Stimulated activated effector memory CD8-positive, alpha-beta T cell treated with anti-CD3 and anti-CD28 coated beads, Interleukin-12 subunit alpha, Interleukin-12 subunit beta, amount 100 ng/mL, for 72 hours (primary cell): ENCODE results near the gene WWC1.
A peak's percentile ranks its signal among the peaks of the same experiment; 100 is the strongest.
"Not testable (repeated sequence)": the region's sequence is repeated elsewhere in the genome, so short reads cannot be mapped to it uniquely, and the experiment has no call there.

ENCODE experiments used
- ATAC-seq: fragments of 150-1000 bp; cut with Tn5 transposase; 2 replicates; pipeline ENCODE4 v1.10.0; 2021
- DNase-seq, 2 donors: peaks; one replicate each; pipeline ENCODE4 v3.0.0; 2021 to 2022; ENCODE audit warnings: low spot score in 2 of 2
- H3K27ac Mint-ChIP-seq: one replicate; pipeline ENCODE4 v1.8.0; 2022; ENCODE audit warnings: mild to moderate bottlenecking, mixed read lengths
- H3K36me3 Mint-ChIP-seq: one replicate; pipeline ENCODE4 v1.8.0; 2022; ENCODE audit warnings: mild to moderate bottlenecking, mixed read lengths
- H3K4me1 Mint-ChIP-seq: one replicate; pipeline ENCODE4 v1.8.0; 2022; ENCODE audit warnings: mixed read lengths
- H3K4me3 Mint-ChIP-seq: one replicate; pipeline ENCODE4 v1.8.0; 2022; ENCODE audit warnings: mild to moderate bottlenecking, mixed read lengths
- H3K9me3 Mint-ChIP-seq: one replicate; pipeline ENCODE4 v1.8.0; 2022; ENCODE audit warnings: mixed read lengths

WWC1 gene

GRCh38 chr5:168273056-168273980 lies 18.1 kb upstream of the WWC1 start:
- Mint-ChIP-seq H3K4me1 (peaks cover 12% of the 10 kb centered on the region), H3K36me3 (no peaks in the 10 kb centered on the region), H3K4me3 (no peak overlapping the region), H3K9me3 (no peaks in the 10 kb centered on the region), H3K27ac (no peak overlapping the region)
- no peak for DNase-seq
- peak; percentile 15 for ATAC-seq

- no peak for ATAC-seq
- no peak overlapping the region for H3K4me3 Mint-ChIP-seq
- no peaks in the 10 kb centered on the region for H3K36me3 Mint-ChIP-seq
- H3K27ac Mint-ChIP-seq, result no peak overlapping the region
- H3K9me3 Mint-ChIP-seq, result no peaks in the 10 kb centered on the region
- H3K4me1 Mint-ChIP-seq, result peaks cover under 1% of the 10 kb centered on the region
- DNase-seq, result no peak
Measured at GRCh38 chr5:168274406-168274805, 17.0 kb upstream of the WWC1 start.

GRCh38 chr5:168275940-168276339 lies 15.5 kb upstream of the WWC1 start:
- DNase-seq (no peak), ATAC-seq (no peak)
- H3K9me3 Mint-ChIP-seq, result no peaks in the 10 kb centered on the region
- H3K4me3 Mint-ChIP-seq, result no peak overlapping the region
- H3K4me1 Mint-ChIP-seq, result no peaks in the 10 kb centered on the region
- no peaks in the 10 kb centered on the region for H3K36me3 Mint-ChIP-seq
- no peak overlapping the region for H3K27ac Mint-ChIP-seq

GRCh38 chr5:168282120-168282519 lies 9.3 kb upstream of the WWC1 start:
- peaks cover 12% of the 10 kb centered on the region for H3K9me3 Mint-ChIP-seq
- DNase-seq (no peak), ATAC-seq (no peak)
- H3K36me3 Mint-ChIP-seq, result peaks cover 7% of the 10 kb centered on the region
- H3K4me1 Mint-ChIP-seq, result peaks cover under 1% of the 10 kb centered on the region
- no peak overlapping the region for H3K4me3 Mint-ChIP-seq
- no peak overlapping the region for H3K27ac Mint-ChIP-seq

GRCh38 chr5:168284809-168285208 lies 6.6 kb upstream of the WWC1 start:
- Mint-ChIP-seq H3K27ac (no peak overlapping the region), H3K4me3 (no peak overlapping the region), H3K36me3 (peaks cover 7% of the 10 kb centered on the region), H3K9me3 (peaks cover 12% of the 10 kb centered on the region), H3K4me1 (peaks cover 7% of the 10 kb centered on the region)
- DNase-seq (no peak), ATAC-seq (no peak)

- DNase-seq, result no peak
- Mint-ChIP-seq H3K27ac (no peak overlapping the region), H3K9me3 (peaks cover 12% of the 10 kb centered on the region), H3K4me3 (no peak overlapping the region), H3K36me3 (peaks cover 7% of the 10 kb centered on the region), H3K4me1 (peaks cover 10% of the 10 kb centered on the region)
- no peak for ATAC-seq
Measured at GRCh38 chr5:168285696-168286095, 5.7 kb upstream of the WWC1 start.

GRCh38 chr5:168286386-168286785 lies 5.1 kb upstream of the WWC1 start:
- H3K36me3 Mint-ChIP-seq, result peaks cover 7% of the 10 kb centered on the region
- ATAC-seq, result no peak
- H3K9me3 Mint-ChIP-seq, result peaks cover 12% of the 10 kb centered on the region
- no peak for DNase-seq
- no peak overlapping the region for H3K27ac Mint-ChIP-seq
- H3K4me1 Mint-ChIP-seq, result peaks cover 10% of the 10 kb centered on the region
- H3K4me3 Mint-ChIP-seq, result no peak overlapping the region

- H3K4me3 Mint-ChIP-seq, DNase-seq, ATAC-seq: not testable (repeated sequence)
Measured at GRCh38 chr5:168286863-168287262, 4.6 kb upstream of the WWC1 start.

GRCh38 chr5:168287362-168287761 lies 4.1 kb upstream of the WWC1 start:
- H3K36me3 Mint-ChIP-seq, result no peaks in the 10 kb centered on the region
- DNase-seq (no peak), ATAC-seq (no peak)
- H3K27ac Mint-ChIP-seq, result no peak overlapping the region
- H3K4me1 Mint-ChIP-seq, result peaks cover 10% of the 10 kb centered on the region
- no peak overlapping the region for H3K4me3 Mint-ChIP-seq
- H3K9me3 Mint-ChIP-seq, result peaks cover 9% of the 10 kb centered on the region

More at GRCh38 chr5:168286863-168287262, 4.6 kb upstream of the WWC1 start:
- not testable (repeated sequence) for H3K36me3 Mint-ChIP-seq, H3K27ac Mint-ChIP-seq, H3K9me3 Mint-ChIP-seq
- H3K4me1 Mint-ChIP-seq, result peaks cover 10% of the 10 kb centered on the region

- Mint-ChIP-seq H3K4me3 (no peak overlapping the region), H3K36me3 (no peaks in the 10 kb centered on the region), H3K4me1 (peaks cover 10% of the 10 kb centered on the region), H3K27ac (no peak overlapping the region), H3K9me3 (peaks cover 8% of the 10 kb centered on the region)
- ATAC-seq (no peak), DNase-seq (no peak)
Measured at GRCh38 chr5:168288349-168289245, 2.8 kb upstream of the WWC1 start.

GRCh38 chr5:168290902-168291341 lies 523 bp upstream of the WWC1 start:
- Mint-ChIP-seq H3K4me3 (peak overlapping the region; percentile 47), H3K9me3 (no peaks in the 10 kb centered on the region), H3K27ac (no peak overlapping the region), H3K36me3 (no peaks in the 10 kb centered on the region), H3K4me1 (peaks cover 10% of the 10 kb centered on the region)
- DNase-seq (no peak), ATAC-seq (no peak)

GRCh38 chr5:168291964-168292785 lies 730 bp downstream of the WWC1 start:
- DNase-seq (no peak), ATAC-seq (peak; percentile 6)
- H3K4me3 Mint-ChIP-seq, result no peak overlapping the region
- H3K9me3 Mint-ChIP-seq, result no peaks in the 10 kb centered on the region
- H3K27ac Mint-ChIP-seq, result no peak overlapping the region
- H3K36me3 Mint-ChIP-seq, result no peaks in the 10 kb centered on the region
- peaks cover 9% of the 10 kb centered on the region for H3K4me1 Mint-ChIP-seq

- no peak for ATAC-seq
- H3K9me3 Mint-ChIP-seq, result no peaks in the 10 kb centered on the region
- H3K4me1 Mint-ChIP-seq, result peaks cover 6% of the 10 kb centered on the region
- no peak overlapping the region for H3K4me3 Mint-ChIP-seq
- DNase-seq, result no peak
- H3K27ac Mint-ChIP-seq, result no peak overlapping the region
- H3K36me3 Mint-ChIP-seq, result no peaks in the 10 kb centered on the region
Measured at GRCh38 chr5:168292786-168293696, 1.6 kb downstream of the WWC1 start.

- DNase-seq, result no peak
- Mint-ChIP-seq H3K36me3 (no peaks in the 10 kb centered on the region), H3K4me1 (no peaks in the 10 kb centered on the region), H3K9me3 (no peaks in the 10 kb centered on the region), H3K4me3 (no peak overlapping the region), H3K27ac (no peak overlapping the region)
- no peak for ATAC-seq
Measured at GRCh38 chr5:168295574-168296201, 4.2 kb downstream of the WWC1 start.
